HG03097 (cell line): ENCODE data around the gene SLC45A3.
A peak's percentile ranks its signal among the peaks of the same experiment; 100 is the strongest.

ENCODE experiments used
- ATAC-seq: cut with Tn5 transposase; IDR thresholded peaks from one replicate; pipeline ENCODE4 v1.9.1; 2021; ENCODE audit not compliant: unreplicated experiment, low FRiP score

Gene SLC45A3

GRCh38 chr1:205670150-205670446 lies 10.2 kb downstream of the SLC45A3 start:
- no peak for ATAC-seq

- ATAC-seq, result peak; percentile 28
These were observed 10.8 kb downstream of the SLC45A3 start for GRCh38 chr1:205669341-205670149.

GRCh38 chr1:205668951-205669340 lies 11.4 kb downstream of the SLC45A3 start:
- peak; percentile 44 for ATAC-seq

- no peak for ATAC-seq
These were observed 12.2 kb downstream of the SLC45A3 start for GRCh38 chr1:205667909-205668643.

- no peak for ATAC-seq
These were observed 13.7 kb downstream of the SLC45A3 start for GRCh38 chr1:205666372-205667166.

- no peak for ATAC-seq
These were observed 14.9 kb downstream of the SLC45A3 start for GRCh38 chr1:205665201-205666045.

- ATAC-seq, result no peak
These were observed 15.8 kb downstream of the SLC45A3 start for GRCh38 chr1:205664399-205665017.

- ATAC-seq, result no peak
These were observed 16.9 kb downstream of the SLC45A3 start for GRCh38 chr1:205663286-205663936.

GRCh38 chr1:205662791-205663190 lies 17.5 kb downstream of the SLC45A3 start:
- ATAC-seq, result no peak

- no peak for ATAC-seq
These were observed 18.1 kb downstream of the SLC45A3 start for GRCh38 chr1:205662135-205662738.

- no peak for ATAC-seq
These were observed 18.7 kb downstream of the SLC45A3 start for GRCh38 chr1:205661429-205662134.

GRCh38 chr1:205660361-205660760 lies 19.9 kb downstream of the SLC45A3 start:
- no peak for ATAC-seq

- no peak for ATAC-seq
These were observed 21.2 kb downstream of the SLC45A3 start for GRCh38 chr1:205658943-205659581.

GRCh38 chr1:205656236-205656635 lies 24.1 kb downstream of the SLC45A3 start:
- no peak for ATAC-seq

GRCh38 chr1:205652984-205653383 lies 27.3 kb downstream of the SLC45A3 start:
- ATAC-seq, result no peak

- no peak for ATAC-seq
These were observed 30.1 kb downstream of the SLC45A3 start for GRCh38 chr1:205650241-205650640.

GRCh38 chr1:205645519-205645918 lies 34.8 kb downstream of the SLC45A3 start:
- no peak for ATAC-seq
